ENCODE results near the gene DGKZ. TPM values are rescaled to one million over a fixed set of nuclear protein-coding genes. Genes with fewer than 3 reads are reported as not detected.

DGKZ gene
- total RNA-seq, 1 donor: 325 TPM

DNA sequence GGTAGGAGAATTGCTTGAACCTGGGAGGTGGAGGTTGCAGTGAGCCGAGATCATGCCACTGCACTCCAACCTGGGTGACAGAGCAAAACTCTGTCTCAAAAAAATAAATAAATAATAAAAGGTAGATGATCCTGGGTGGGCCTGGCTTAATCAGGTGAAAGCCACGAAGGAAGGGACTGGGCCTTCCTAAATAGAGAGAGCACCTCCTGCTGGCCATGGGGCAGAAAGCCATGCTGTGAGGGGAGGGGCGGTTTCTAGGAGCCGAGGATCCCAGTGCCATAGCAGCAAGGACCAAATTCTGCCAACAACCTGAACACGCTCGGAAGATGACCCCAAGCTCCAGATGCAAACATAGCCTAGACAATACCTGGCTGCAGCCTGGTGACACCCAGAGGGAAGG, 24.5 kb upstream of the DGKZ start:
- no peak for DNase-seq (ENCODE audit: low read depth in 2 of 3, low spot score in 2 of 3)

DNA sequence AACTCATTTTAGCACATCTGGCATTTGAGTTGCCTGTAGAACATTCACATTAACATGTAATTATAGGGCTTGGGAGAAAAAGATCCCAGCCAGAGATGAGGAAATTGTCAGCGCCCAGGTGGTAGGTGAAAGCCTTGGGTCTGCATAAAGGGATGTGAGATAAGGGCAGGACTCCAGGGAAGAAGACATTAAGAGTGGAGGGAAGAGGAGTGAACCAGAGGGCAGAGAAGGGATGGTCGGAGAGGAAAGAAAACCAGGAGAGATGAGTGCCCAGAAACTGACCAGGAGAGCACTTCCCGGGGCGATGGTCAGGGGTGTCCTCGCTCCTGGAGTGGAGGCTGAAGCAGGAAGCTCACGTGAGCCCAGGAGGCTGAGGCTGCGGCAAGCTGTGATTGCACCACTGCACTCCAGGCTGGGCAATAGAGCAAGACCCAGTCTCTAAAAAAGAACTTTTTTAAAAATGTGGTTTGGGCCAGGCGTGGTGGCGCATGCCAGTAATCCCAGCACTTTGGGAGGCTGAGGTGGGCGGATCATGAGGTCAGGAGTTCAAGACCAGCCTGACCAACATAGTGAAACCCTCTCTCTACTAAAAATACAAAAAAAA, 20.3 kb upstream of the DGKZ start:
- no peak for DNase-seq (ENCODE audit: low read depth in 2 of 3, low spot score in 2 of 3)

DNA sequence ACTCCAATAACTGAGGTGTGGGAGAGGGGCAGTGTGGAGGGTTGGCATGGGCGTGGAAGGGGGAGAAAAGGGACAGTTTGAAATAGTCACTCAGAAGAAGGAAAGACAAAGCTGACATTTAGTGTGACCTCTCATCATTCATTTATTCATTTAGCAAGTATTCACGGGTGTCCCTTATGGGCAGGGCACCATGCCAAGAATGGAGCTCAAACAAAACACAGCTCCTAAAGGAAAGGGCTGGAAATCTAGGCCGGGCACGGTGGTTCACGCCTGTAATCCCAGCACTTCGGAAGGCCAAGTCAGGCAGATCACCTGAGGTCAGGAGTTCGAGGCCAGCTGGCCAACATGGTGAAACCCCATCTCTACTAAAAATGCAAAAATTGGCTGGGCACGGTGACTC, 19.4 kb upstream of the DGKZ start:
- DNase-seq (ENCODE audit: low read depth in 2 of 3, low spot score in 2 of 3): no peak

DNA sequence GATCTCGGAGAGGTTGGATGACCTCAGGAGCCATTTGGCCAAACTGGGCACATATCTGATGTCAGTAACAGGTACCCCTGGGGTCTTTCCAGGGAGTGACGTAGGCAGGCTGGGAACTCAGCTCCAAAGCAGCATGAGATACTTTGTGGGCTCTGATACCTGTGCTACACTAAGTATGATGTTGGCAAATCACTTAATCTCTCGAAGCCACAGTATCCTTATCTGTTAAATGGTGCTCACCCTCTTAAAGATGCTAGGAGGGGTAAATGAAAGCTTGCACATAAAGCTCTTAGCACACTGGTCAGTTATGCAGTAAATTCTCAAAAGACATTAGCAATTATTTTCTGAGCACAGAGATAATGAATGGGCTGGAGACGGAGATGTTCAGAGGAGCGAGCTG, 17.1 kb upstream of the DGKZ start:
- DNase-seq (ENCODE audit: low read depth in 2 of 3, low spot score in 2 of 3): no peak

DNA sequence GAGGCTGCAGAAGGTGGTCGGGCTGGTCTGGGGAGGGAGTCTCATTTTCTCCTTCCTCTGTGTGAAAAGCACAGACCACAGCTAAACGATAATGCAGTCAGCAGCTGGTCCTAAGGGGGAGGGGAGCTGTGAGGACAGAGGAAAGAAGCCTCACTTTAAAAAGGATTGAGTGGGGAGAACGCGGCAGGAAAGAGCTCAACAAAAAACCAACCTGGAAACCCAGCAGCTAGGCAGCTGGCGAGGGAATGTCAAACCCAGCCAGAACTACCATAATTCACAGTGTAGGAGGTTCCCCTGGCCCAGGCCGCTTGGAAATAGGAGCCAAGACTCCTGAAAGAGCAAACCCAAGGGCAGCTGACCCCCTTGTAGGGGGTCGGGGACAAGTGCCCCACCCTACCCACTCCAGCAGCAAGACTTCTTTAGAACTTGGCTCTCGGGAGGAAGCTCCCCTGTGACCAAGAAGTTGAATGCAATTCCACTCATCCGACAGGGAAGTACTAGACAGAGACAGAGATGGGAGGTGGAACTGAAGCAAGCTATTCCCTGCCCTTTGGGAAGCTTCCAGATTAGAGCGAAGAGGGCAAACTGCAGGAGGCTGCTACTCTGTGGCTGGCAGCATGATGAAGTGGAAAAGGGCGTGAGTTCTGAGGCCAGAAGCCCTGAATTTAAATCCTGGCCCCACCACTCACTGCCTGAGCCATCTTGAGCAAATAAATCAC, 16.5 kb upstream of the DGKZ start:
- DNase-seq (ENCODE audit: low read depth in 2 of 3, low spot score in 2 of 3): peak in 1 of 3 donors; percentile 58

DNA sequence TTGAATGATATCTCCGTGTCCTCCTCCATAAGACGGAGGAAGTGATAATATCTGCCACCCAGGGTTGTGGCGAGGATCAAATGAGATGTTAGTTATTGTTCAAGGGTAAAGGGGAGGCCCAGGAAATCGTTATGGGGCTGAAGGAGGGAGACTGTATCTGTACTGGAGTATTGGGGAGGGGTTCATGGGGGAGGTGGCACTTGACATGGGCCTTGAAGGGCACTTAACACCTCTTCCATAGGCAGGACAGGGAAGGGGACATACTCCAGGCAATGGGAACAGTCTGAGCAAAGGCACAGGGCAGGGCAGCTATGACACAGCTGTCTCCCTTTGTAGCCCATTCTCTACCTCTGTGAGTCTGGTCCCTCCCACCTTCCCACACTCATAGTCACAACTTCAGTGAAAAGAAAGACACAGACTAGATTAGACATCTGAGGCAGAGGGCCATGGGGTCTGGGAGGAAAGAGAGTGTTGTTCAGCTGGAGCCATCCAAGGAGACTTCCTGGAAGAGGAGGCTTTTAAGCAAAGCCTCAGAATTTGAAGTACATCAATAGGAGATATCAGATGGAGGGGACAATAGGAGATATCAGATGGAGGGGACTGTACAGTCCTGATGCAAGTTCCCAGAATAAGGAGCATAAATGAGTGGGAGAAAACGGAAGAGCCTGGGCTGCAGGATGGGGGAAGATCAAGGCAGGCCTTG, 15.8 kb upstream of the DGKZ start:
- peak in 1 of 3 donors; percentile 50 for DNase-seq (ENCODE audit: low read depth in 2 of 3, low spot score in 2 of 3)

DNA sequence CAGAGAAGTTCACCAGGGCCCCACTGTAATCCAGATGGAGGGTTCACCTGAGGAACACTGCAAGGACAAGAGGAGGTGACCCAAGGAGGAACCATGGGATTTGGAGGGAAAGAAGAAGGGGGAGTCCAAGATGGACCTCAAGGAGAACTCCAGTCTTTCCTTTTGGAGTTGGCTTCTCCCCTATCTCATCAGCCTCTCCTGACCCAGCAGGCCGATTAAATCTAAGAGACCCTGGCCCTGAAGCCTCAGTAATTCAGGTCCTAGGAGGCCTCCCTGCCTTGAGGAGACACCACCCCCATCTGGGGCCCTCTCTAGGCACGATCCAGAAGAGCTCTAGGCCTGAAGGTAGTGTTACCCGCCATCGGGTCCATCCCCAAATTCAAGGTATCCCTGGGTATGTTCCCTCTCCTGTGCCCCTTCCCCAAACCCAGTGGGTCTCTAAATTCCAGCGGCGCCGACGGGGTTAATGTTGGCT, 15.1 kb upstream of the DGKZ start:
- no peak for DNase-seq (ENCODE audit: low read depth in 2 of 3, low spot score in 2 of 3)

DNA sequence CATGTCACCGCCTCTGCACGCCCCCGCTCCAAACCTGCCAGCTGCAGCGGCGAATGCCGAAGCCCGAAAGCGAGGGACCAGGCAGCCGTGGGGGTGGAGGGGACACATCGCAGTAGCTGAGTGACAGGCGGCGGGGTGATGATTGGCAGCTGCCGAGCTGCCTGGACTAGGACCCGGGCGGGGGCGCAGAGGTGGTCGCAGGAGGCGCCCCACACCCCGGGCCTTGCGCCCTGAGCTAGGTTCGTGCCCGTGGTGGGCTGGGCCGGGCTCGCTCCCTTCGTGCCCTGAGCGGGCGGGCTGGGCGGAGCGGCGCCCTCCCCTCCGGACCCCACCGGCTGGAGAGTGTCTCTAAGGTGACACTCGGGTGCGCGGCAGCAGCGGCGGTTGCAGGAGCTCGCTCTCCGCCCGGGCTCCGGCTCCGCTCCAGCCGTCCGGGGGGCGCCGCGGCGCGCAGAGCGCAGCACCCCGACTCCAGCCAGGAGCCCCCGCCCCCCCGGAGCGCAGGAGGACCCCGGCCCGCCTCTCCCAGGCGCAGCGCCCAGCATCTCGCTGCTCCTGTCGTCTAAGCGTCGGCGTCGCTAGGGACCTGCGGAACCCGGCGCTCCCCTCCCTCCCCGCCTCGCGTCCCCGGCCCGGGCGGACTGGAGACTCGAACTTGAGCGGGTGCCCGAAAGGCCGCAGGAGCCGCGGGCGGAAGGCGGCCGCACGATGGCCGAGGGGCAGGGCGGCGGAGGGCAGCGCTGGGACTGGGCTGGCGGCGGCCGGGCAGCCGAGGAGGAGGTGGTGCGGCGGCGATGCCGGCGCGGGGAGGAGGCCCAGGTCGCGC, 14.5 kb upstream of the DGKZ start:
- DNase-seq (ENCODE audit: low read depth in 2 of 3, low spot score in 2 of 3): peak in 1 of 3 donors; percentile 23

DNA sequence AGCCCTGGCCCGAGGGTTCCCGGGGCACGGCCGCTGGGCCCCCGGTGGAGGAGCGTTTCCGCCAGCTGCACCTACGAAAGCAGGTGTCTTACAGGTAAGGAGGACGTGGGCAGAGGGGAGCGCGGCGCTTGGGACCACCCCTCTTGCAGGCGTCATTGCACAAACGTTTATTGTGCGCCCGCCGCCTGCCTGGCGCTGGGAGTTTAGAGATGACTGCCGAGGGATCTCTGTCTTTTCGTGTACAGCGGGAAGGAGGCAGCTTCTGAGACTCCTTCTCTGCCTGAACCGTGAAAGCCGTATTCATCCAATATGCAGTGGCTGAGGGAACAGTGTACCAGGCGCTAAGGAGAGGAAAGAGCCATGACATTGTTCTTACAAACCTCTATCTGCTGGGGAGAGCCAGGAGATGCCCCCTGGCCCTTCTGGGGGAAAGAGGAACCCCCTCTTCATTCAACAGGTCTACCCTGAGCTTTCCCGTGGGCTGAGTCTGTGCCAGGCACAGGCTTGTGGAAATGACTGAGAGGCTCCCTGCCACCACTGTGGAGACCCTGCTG, 13.8 kb upstream of the DGKZ start:
- no peak for DNase-seq (ENCODE audit: low read depth in 2 of 3, low spot score in 2 of 3)

DNA sequence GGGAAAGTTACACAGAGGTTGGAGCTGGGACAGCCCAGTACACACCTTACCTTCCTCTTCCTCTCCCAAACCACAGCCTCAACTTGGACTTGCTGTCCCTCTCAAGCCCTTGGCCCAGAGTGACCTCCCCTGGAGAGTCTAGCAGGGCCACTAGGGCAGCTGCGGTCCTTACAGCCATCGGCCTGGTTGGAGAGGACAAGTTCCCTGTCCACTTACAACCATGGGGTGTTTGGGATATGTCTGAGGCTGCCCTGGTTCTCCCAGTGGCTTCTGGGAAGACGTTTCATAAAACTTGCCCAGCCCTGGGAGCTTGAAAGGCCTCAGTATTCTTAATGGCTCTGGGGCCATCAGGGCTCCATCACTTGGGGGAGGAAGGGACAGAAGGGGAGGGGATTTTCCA, 13.1 kb upstream of the DGKZ start:
- DNase-seq (ENCODE audit: low read depth in 2 of 3, low spot score in 2 of 3): no peak

DNA sequence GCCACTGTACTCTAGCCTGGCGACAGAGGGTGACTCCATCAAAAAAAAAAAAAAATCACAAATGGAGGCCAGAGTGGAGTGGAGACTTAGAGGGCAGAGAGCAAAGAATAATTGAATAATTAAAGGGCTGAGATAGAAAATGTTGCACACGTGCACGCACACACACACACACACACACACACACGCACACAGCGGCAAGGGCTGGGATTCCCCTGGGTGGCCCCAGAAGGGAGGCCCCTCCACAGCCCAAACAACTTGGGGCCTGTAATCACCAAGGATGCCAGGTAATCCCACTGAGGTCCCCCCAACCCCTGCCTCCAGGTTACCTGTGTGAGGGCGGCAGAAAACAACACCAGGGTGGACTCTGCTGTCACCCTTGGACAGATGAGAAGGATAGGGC, 12.0 kb upstream of the DGKZ start:
- no peak for DNase-seq (ENCODE audit: low read depth in 2 of 3, low spot score in 2 of 3)

DNA sequence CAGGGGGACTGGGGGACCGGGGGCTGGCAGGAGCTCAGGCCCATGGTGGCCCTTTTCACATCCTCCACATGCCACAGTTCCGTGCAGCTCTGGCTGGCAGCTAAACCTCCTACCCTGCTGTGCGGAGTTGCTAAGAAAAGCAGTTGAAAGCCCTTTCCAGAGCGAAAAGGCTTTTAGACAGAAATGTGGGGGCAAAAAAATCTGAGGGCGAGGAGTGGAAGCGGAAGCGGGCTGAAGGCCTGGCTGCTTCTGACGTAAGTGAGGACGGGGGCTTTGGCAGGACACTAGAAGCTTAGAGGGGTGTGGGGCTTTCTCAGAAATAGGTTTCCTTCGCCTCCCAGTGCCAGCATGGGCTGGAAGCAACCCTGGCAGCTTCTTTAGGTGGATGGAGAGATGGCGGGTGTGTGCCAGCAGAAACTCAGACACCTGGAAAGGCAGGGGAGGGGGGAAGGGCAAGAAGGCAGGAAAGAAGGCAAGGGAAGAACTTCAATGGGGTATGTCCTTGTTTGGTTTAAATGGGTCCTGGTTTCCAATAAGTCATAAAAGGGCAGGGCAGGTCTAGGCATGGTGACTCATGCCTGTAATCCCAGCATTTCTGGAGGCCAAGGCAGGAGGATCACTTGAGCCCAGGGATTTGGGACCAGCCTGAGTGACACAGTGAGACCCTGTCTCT, 11.2 kb upstream of the DGKZ start:
- DNase-seq (ENCODE audit: low read depth in 2 of 3, low spot score in 2 of 3): no peak

DNA sequence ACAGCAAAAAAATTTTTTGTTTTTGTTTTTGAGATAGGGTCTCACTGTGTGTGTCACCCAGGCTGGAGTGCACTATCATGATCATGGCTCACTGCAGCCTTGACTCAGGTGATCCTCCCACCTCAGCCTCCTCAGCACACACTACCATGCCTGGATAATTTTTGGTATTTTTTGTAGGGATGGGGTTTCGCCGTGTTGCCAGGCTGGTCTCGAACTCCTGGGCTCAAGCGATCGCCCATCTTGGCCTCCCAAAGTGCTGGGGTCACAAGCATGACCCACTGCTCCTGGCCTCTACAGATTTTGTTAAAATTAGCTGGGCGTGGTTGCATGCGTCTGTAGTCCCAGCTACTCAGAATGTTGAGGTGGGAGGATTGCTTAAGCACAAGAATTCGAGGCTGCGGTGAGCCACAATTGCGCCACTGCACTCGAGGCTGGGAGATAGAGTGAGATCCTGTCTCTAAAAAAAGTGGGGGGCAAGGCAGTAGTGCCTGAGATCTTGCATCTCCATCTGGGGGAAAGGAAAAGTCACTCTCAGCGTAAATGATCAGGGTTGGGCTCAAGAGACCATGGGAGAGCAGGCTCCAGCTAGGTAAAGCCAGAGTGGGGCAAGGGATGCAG, 10.6 kb upstream of the DGKZ start:
- DNase-seq (ENCODE audit: low read depth in 2 of 3, low spot score in 2 of 3): no peak

DNA sequence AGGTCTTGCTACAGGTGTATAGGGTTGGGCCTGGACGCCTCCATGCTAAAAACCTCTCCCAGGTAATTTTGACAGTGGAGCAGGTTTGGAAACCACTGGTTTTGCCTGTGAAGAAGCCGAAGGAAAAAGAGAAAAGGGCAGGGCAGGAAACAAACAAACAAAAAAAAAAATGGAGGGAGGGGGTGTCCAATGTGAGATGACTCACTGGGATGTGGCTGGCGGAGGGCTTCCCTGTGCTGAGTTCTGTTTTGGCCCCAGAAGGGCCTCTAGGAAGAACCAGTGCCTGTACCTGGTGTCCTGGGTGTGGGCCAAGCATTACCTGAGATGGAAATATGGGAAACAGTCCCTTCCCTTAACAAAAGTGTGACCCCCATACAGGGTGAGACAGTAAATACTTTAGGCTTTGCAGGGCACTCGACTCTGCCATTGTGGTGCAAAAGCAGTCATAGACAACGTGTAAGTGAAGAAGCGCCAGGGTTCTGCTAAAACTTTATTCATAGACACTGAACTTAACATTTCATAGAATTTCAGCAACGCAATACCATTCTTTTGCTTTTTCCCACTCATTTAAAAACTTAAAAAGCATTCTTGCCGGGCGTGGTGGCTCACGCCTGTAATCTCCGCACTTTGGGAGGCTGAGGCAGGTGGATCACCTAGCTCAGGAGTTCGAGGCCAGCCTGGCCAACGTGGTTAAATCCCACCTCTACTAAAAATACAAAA, 9.5 kb upstream of the DGKZ start:
- no peak for DNase-seq (ENCODE audit: low read depth in 2 of 3, low spot score in 2 of 3)

DNA sequence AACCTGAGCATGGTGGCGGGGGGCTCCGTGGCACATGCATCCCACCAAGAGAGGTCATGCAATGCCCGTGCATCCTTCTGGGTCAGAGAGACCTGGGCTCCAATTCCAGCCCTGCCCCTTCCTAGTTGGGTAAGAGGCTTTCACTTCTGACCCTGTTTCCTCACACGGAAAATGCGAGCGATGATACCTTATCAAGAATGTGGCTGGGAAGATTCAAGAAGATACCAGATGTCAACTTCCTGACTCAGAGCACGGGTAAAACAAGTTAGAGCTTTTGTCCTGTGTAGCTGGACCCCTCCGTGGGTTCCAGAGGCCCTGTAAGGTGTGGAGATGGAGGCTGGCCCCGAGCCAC, 8.7 kb upstream of the DGKZ start:
- DNase-seq (ENCODE audit: low read depth in 2 of 3, low spot score in 2 of 3): no peak

DNA sequence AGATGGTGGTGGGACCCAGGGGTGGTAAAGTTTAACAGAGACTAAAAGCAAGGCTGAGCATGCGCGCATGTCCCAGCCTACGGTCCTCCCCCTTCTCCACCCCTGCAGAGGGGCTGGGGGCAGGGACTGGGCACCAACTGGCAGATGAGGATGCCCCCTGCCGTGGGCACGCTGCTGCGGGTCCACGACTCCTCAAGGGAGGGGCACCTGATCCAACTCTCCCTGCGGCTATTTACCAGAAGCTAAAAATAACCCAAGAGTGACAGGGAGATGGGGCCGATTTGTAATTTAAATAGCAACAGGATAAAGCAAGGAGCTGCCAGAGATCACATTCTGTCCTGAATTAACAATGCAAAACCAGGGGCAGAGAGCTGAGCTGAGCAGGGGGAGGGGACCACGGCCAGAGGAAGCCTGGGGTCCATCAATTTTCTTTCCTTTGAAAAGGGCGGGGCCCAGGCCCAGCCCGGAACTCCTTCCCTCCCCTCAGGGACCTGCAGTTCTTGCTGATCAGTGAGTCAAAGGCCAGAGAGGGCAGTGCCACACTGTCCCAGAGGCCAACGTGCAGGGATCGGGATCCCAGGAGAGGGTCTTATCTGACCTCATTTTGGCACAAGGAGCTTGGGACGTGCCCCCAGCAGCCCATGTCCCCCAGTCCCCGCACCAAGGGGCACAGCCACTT, 8.1 kb upstream of the DGKZ start:
- no peak for DNase-seq (ENCODE audit: low read depth in 2 of 3, low spot score in 2 of 3)

DNA sequence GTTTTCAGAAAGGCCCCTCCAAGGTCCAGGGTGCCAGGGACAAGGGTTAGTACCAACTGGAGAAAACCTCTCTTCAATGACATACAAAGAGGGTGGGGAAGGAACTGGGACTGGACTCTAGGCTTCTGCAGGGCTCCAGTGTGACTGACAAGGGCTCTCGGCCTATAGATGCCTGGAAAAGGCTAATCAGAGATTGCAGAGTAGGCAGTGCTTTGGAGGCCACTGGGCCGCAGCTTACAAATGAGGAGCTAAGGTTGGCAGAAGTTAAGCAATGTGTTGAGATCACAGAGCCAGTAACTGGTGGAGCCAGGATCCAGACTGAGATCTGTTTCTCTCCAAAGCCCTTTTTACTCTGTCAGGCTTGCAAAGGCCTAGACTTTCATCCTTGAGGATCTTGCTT, 7.4 kb upstream of the DGKZ start:
- no peak for DNase-seq (ENCODE audit: low read depth in 2 of 3, low spot score in 2 of 3)

DNA sequence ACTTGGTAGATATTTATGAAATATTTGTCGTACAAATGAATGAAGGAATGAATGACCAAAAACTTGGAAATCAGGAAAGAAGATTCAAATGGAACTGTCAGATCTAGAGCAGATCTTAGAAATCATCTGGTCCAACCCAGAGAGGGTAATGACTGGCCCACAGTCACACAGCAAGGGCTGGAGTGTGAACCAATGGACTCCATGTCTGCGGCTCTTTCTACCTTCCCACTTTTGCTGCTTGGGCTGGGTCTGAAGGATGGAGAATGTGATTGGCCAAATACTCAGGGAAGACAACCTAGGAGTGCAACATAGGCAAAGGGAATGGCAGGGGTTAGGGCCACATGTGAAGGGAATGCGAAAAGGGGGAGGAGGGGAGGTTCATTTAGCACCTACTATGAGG, 5.8 kb upstream of the DGKZ start:
- no peak for DNase-seq (ENCODE audit: low read depth in 2 of 3, low spot score in 2 of 3)

DNA sequence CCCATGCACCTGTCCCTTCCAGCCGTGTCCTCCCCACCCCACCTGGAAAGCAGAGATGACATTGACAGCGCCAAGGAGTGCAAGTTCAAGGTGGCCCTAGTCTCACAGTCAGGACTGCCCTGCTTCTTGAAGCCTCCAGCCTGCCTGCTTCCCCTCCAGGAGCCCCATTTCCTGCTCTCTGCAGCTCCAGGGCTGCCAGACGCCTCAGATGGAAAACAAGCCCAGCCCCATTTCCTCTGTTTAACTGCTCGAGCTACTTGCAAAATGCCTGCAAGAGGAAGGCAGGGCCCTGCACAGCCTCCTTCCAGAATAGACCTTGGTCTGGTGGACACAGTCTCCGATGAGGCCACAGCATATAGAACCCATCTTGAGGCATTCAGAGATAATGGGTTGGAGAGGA, 5.0 kb upstream of the DGKZ start:
- DNase-seq (ENCODE audit: low read depth in 2 of 3, low spot score in 2 of 3): peak in 1 of 3 donors; percentile 52

All from hematopoietic multipotent progenitor cell (in vitro differentiated cells).